Heart left ventricle (tissue), 16 donors: ENCODE data around the gene KPNA4. TPM values are rescaled to one million over a fixed set of nuclear protein-coding genes. Genes with fewer than 3 reads are reported as not detected.

Experiments
- ATAC-seq, 4 donors: fragments of 200-7000 bp; cut with Tn5 transposase; one replicate each; pipeline ENCODE4 v1.9.1; 2020 to 2022; ENCODE audit warnings: moderate library complexity in 4 of 4, mild to moderate bottlenecking in 3 of 4, moderate number of reproducible peaks in 1 of 4
- DNase-seq, 5 donors: peaks; one replicate each; pipeline ENCODE4 v3.0.0-alpha.2; 2020
- H3K27ac ChIP-seq, 12 donors: fragments of 200-600 bp; sonication (generic) in 4 of 12; one replicate each; pipeline versions ENCODE4 v1.5.0 to v1.8.0; 2016 to 2022; ENCODE audit warnings: mild to moderate bottlenecking in 2 of 12
- H3K27me3 ChIP-seq, 9 donors: fragments of 200-600 bp; sonication (generic) in 2 of 9; one replicate each; pipeline versions ENCODE4 v1.5.1 to v1.8.0; 2016 to 2022; ENCODE audit warnings: mild to moderate bottlenecking in 3 of 9
- H3K36me3 ChIP-seq, 9 donors: fragments of 200-600 bp; sonication (generic) in 2 of 9; one replicate each; pipeline versions ENCODE4 v1.5.0 to v1.8.0; 2018 to 2022; ENCODE audit warnings: mild to moderate bottlenecking in 2 of 9
- H3K4me1 ChIP-seq, 12 donors: fragments of 200-600 bp; sonication (generic) in 4 of 12; one replicate each; pipeline versions ENCODE4 v1.5.0 to v1.8.0; 2016 to 2022; ENCODE audit warnings: mild to moderate bottlenecking in 3 of 12
- H3K4me3 ChIP-seq, 12 donors: fragments of 200-600 bp; sonication (generic) in 4 of 12; one replicate each; pipeline versions ENCODE4 v1.5.0 to v1.8.0; 2017 to 2022; ENCODE audit warnings: mild to moderate bottlenecking in 9 of 12, moderate library complexity in 4 of 12
- H3K9me3 ChIP-seq, 12 donors: fragments of 200-600 bp; sonication (generic) in 4 of 12; one replicate each; pipeline versions ENCODE4 v1.5.0 to v1.8.0; 2016 to 2022; ENCODE audit warnings: mild to moderate bottlenecking in 1 of 12
- CTCF ChIP-seq, 12 donors: fragments of 200-600 bp; sonication (generic) in 4 of 12; IDR thresholded peaks; one replicate each; pipeline versions ENCODE4 v1.5.0 to v1.8.0; 2018 to 2022; ENCODE audit warnings: antibody characterized with exemption in 12 of 12, mild to moderate bottlenecking in 5 of 12
- POLR2A ChIP-seq, 2 donors: fragments of 450-650 bp; IDR thresholded peaks; one replicate each; pipeline ENCODE4 v1.6.1; 2017; ENCODE audit warnings: antibody characterized with exemption in 2 of 2, mild to moderate bottlenecking in 2 of 2, moderate library complexity in 2 of 2
- WGBS, 4 donors: extraction: QIAGEN DNeasy Blood & Tissue Kit in 2 of 4; methylation state at CpG; one replicate each; pipeline versions ENCODE4 v1.1.5 to v1.1.7; 2013 to 2018; 5-methylcytosine and 5-hydroxymethylcytosine counted together
- intact Hi-C, 10 donors: fragments of 100-400 bp; cut with DNase I; formaldehyde crosslinking; loops; one replicate each; pipeline versions ENCODE4 v1.11.1 to v1.14.2; 2022
- polyA plus RNA-seq, 2 donors: library from polyadenylated mRNA; stranded (reverse); fragments of 200-250 nt; gene quantifications; one replicate each; pipeline ENCODE4 v1.2.3, GENCODE V29; 2013
- total RNA-seq, 9 donors: library from RNA; depleted of rRNA in 2 of 9; stranded (reverse); fragments of >200 nt in 2 of 9; fragmentation: NEBNext Ultra II Directional in 3 of 9; extraction: Animal tissue kit (Norgen Biotek cat#: 25700) in 3 of 9; gene quantifications; one replicate each; pipeline versions ENCODE4 v1.1.0 to v1.2.4, GENCODE V29; 2016 to 2023
- donor health status: ischemic (EF 13 %, LVEDD 7.1; RV severe dilation, severe dysfunction).
- donor health status: healthy with polysubstance abuse.
- donor health status: DM: no; HTN: yes; CAD: no.
- donor health status: DM: no; HTN: no; CAD: no.
- donor health status: ischemic (EF 25% LVEDD 6.9; RV normal size, moderate dysfunction).
- donor health status: ischemic (EF 25% LVEDD 5.7; RV mildly dilated, moderate dysfunction).
- donor health status: healthy.
- donor health status: DM: yes; HTN: yes; CAD: no.
- donor health status: ischemic (EF 35%, LVEDD 5.7; RV mildly dilated, moderate dysfunction).
- donor health status: nonischemic (EF 11% LVEDD 7.7; RV severe dilation, severe dysfunction).
- donor health status: DM: yes; HTN: yes; CAD: no.
- donor health status: PGD.
- donor health status: ischemic (EF 29% LVEDD 5.4; RV normal size, mild dysfunction).
- donor health status: nonischemic (EF 23%, LVEDD 6.1; RV moderate dilation, normal function).

Gene KPNA4
- total and polyA plus RNA-seq, 11 donors: 29.1 to 198 (median 128) TPM

- intact Hi-C loops: no loop called here
- H3K9me3 ChIP-seq: peaks cover 0 to 10% (median 1%) of the 10 kb centered on the region in 12 donors
- no peak overlapping the region for H3K27ac ChIP-seq
- no peak overlapping the region for H3K4me3 ChIP-seq
- DNase-seq (no peak), ATAC-seq (no peak)
- no peaks in the 10 kb centered on the region for H3K4me1 ChIP-seq
- no peaks in the 10 kb centered on the region for H3K27me3 ChIP-seq
- no peaks in the 10 kb centered on the region for H3K36me3 ChIP-seq
- TF ChIP-seq CTCF (IDR thresholded peaks at IDR 0.05): no peak
- TF ChIP-seq POLR2A (IDR thresholded peaks at IDR 0.05): no peak
- 82 to 89% (median 83%) methylated on average over 2 of the region's 2 CpGs for WGBS, 4 donors
These were observed 90.2 kb downstream of the KPNA4 start for GRCh38 chr3:160475153-160475552.

GRCh38 chr3:160474416-160474838 is 90.9 kb downstream of the KPNA4 start:
- no peak overlapping the region for H3K27ac ChIP-seq
- intact Hi-C loops: no loop called here
- no peaks in the 10 kb centered on the region for H3K36me3 ChIP-seq
- H3K4me1 ChIP-seq: no peaks in the 10 kb centered on the region
- DNase-seq (no peak), ATAC-seq (no peak)
- H3K27me3 ChIP-seq: no peaks in the 10 kb centered on the region
- H3K9me3 ChIP-seq: peaks cover 0 to 11% (median 1%) of the 10 kb centered on the region in 12 donors
- H3K4me3 ChIP-seq: no peak overlapping the region
- TF ChIP-seq POLR2A (IDR thresholded peaks at IDR 0.05) (no peak), CTCF (IDR thresholded peaks at IDR 0.05) (no peak)

GRCh38 chr3:160473978-160474377 is 91.4 kb downstream of the KPNA4 start:
- DNase-seq (no peak), ATAC-seq (no peak)
- intact Hi-C loops: no loop called here
- H3K36me3 ChIP-seq: no peaks in the 10 kb centered on the region
- H3K4me3 ChIP-seq: no peak overlapping the region
- no peak overlapping the region for H3K27ac ChIP-seq
- H3K4me1 ChIP-seq: no peaks in the 10 kb centered on the region
- H3K27me3 ChIP-seq: no peaks in the 10 kb centered on the region
- H3K9me3 ChIP-seq: peaks cover 0 to 11% (median 1%) of the 10 kb centered on the region in 12 donors
- WGBS, 4 donors: 37 to 53% (median 45%) methylated on average over 1 of the region's 1 CpG
- TF ChIP-seq POLR2A (IDR thresholded peaks at IDR 0.05): no peak
- no peak for TF ChIP-seq CTCF (IDR thresholded peaks at IDR 0.05)

GRCh38 chr3:160473221-160473620 is 92.2 kb downstream of the KPNA4 start:
- no peak for ATAC-seq
- WGBS, 4 donors: 42 to 94% (median 71%) methylated on average over 1 of the region's 1 CpG
- no peak for DNase-seq
- no peaks in the 10 kb centered on the region for H3K4me1 ChIP-seq
- intact Hi-C loops: no loop called here
- TF ChIP-seq CTCF (IDR thresholded peaks at IDR 0.05): no peak
- TF ChIP-seq POLR2A (IDR thresholded peaks at IDR 0.05): no peak
- H3K36me3 ChIP-seq: no peaks in the 10 kb centered on the region
- no peak overlapping the region for H3K4me3 ChIP-seq
- H3K27me3 ChIP-seq: no peaks in the 10 kb centered on the region
- peaks cover 0 to 11% (median 1%) of the 10 kb centered on the region in 12 donors for H3K9me3 ChIP-seq
- no peak overlapping the region for H3K27ac ChIP-seq
